Colon (tissue), 2 donors: ENCODE results near the gene ZNF660.

ENCODE experiments used
- FAIRE-seq: peaks from 2 replicates; lab custom pipeline; 2012; peaks lifted over from hg19 to GRCh38; lab: Jason Lieb, UNC
- donor health status: control.
- donor health status: control.

Gene ZNF660

GRCh38 chr3:44632193-44632592 is 47.4 kb downstream of the ZNF660 start:
- FAIRE-seq: no peak

- FAIRE-seq: no peak
Observed at GRCh38 chr3:44642337-44642736, 57.6 kb downstream of the ZNF660 start.

- FAIRE-seq: no peak
Observed at GRCh38 chr3:44643024-44643423, 58.3 kb downstream of the ZNF660 start.

- FAIRE-seq: no peak
Observed at GRCh38 chr3:44647771-44648170, 63.0 kb downstream of the ZNF660 start.

GRCh38 chr3:44648564-44649229 is 63.9 kb downstream of the ZNF660 start, which contains the start of gene ZNF35:
TSS of gene ZNF35 (plus strand) at chr3:44648732. CDS start at chr3:44651068, 2,336 bp downstream.
- FAIRE-seq: no peak
